Natural killer cell (primary cell): ENCODE data around the gene SLC6A20. TPM values are rescaled to one million over a fixed set of nuclear protein-coding genes. Genes with fewer than 3 reads are reported as not detected.

Experiments
- ATAC-seq, 3 donors: fragments of 150-1000 bp in 2 of 3; fragments of 200-7000 bp in 1 of 3; cut with Tn5 transposase; 1 replicate in 1 of 3; 2 replicates in 2 of 3; pipeline ENCODE4 v1.10.0; 2021; ENCODE audit warnings: mild to moderate bottlenecking in 2 of 3, moderate library complexity in 2 of 3
- DNase-seq, 2 donors: peaks; one replicate each; pipeline versions ENCODE4 v3.0.0 to v3.0.0-alpha.2; 2013 to 2021; ENCODE audit warnings: mixed read lengths in 1 of 2
- H3K27ac ChIP-seq: one replicate; pipeline ENCODE4 v1.5.1; 2013; ENCODE audit warnings: mild to moderate bottlenecking, low read length
- H3K27me3 ChIP-seq: one replicate; pipeline ENCODE4 v1.6.1; 2013; ENCODE audit warnings: low read length; ENCODE audit not compliant: control insufficient read depth, insufficient read depth
- H3K36me3 ChIP-seq: one replicate; pipeline ENCODE4 v1.6.1; 2013; ENCODE audit warnings: low read length; ENCODE audit not compliant: control insufficient read depth, insufficient read depth
- H3K4me1 ChIP-seq: one replicate; pipeline ENCODE4 v1.6.1; 2013; ENCODE audit warnings: low read length; ENCODE audit not compliant: control insufficient read depth, insufficient read depth
- H3K4me3 ChIP-seq: one replicate; pipeline ENCODE4 v1.5.1; 2013; ENCODE audit warnings: low read length
- H3K9me3 ChIP-seq: one replicate; pipeline ENCODE4 v1.6.1; 2013; ENCODE audit warnings: low read length; ENCODE audit not compliant: control insufficient read depth, insufficient read depth
- H3K27ac Mint-ChIP-seq, 2 donors: one replicate each; pipeline ENCODE4 v1.8.0; 2022; ENCODE audit warnings: mild to moderate bottlenecking in 2 of 2, mixed read lengths in 2 of 2, moderate library complexity in 1 of 2
- H3K27me3 Mint-ChIP-seq, 2 donors: one replicate each; pipeline ENCODE4 v1.8.0; 2022; ENCODE audit warnings: low read depth in 2 of 2, mixed read lengths in 2 of 2
- H3K36me3 Mint-ChIP-seq: one replicate; pipeline ENCODE4 v1.8.0; 2022; ENCODE audit warnings: mixed read lengths
- H3K4me1 Mint-ChIP-seq, 2 donors: one replicate each; pipeline ENCODE4 v1.8.0; 2022; ENCODE audit warnings: mixed read lengths in 2 of 2
- H3K4me3 Mint-ChIP-seq: one replicate; pipeline ENCODE4 v1.8.0; 2022; ENCODE audit warnings: mild to moderate bottlenecking, moderate library complexity, mixed read lengths
- H3K9me3 Mint-ChIP-seq, 2 donors: one replicate each; pipeline ENCODE4 v1.8.0; 2022; ENCODE audit warnings: mixed read lengths in 2 of 2
- CTCF ChIP-seq: fragments of 200-600 bp; IDR thresholded peaks from one replicate; pipeline ENCODE4 v1.8.0; 2022; ENCODE audit warnings: antibody characterized with exemption
- WGBS: methylation state at CpG from one replicate; pipeline ENCODE4 v1.1.7; 2013; ENCODE audit warnings: missing lambda C conversion rate; ENCODE audit not compliant: insufficient coverage; 5-methylcytosine and 5-hydroxymethylcytosine counted together
- intact Hi-C: fragments of 100-400 bp; cut with micrococcal nuclease; formaldehyde crosslinking; loops from one replicate; pipeline ENCODE4 v1.14.2; 2022
- total RNA-seq, 4 donors: library from RNA; stranded (reverse); fragments of 120-200 nt in 1 of 4; gene quantifications; one replicate each; pipeline versions ENCODE4 v1.2.3 to v1.2.4, GENCODE V29; 2013 to 2022

SLC6A20 gene
- total RNA-seq, 3 donors from 2014 or later (not counting 1 experiment from before 2014, with no cell fraction given): 0.25 to 1.3 (median 0.70) TPM

GRCh38 chr3:45832699-45833098 is 36.4 kb upstream of the SLC6A20 start:
- no peak overlapping the region for H3K4me3 ChIP-seq
- Mint-ChIP-seq H3K4me1 (peaks cover 0 to 5% of the 10 kb centered on the region in 2 donors), H3K27ac (no peak overlapping the region), H3K27me3 (no peaks in the 10 kb centered on the region), H3K9me3 (no peaks in the 10 kb centered on the region), H3K36me3 (no peaks in the 10 kb centered on the region), H3K4me3 (no peak overlapping the region)
- intact Hi-C loops: no loop called here
- H3K36me3 ChIP-seq: peaks cover 22% of the 10 kb centered on the region
- DNase-seq: peak in 1 of 2 donors; percentile 29
- 96% methylated on average over 5 of the region's 5 CpGs for WGBS
- H3K4me1 ChIP-seq: no peaks in the 10 kb centered on the region
- H3K27me3 ChIP-seq: no peaks in the 10 kb centered on the region
- no peaks in the 10 kb centered on the region for H3K9me3 ChIP-seq
- ATAC-seq: no peak
- TF ChIP-seq CTCF: no peak
- no peak overlapping the region for H3K27ac ChIP-seq

DNA sequence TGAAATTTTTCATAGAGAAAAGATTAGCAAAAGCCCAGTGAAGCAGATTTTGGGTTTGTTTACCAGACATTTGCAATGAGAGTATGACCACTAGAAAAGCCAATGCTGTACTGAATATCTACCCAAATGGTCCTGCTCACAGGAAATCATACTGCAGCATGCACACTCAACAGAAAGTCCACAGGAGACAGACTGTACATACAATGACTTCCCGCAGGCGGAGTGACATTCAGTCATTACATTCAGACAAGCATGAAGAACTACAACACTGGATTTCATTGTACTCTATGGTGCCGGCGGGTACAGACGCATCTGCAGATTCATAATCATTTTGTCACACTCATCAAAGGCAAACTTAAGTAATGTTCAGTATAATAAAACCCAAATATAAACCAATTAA is 33.8 kb upstream of the SLC6A20 start:
- Mint-ChIP-seq H3K27ac (no peak overlapping the region), H3K27me3 (no peaks in the 10 kb centered on the region), H3K36me3 (peaks cover 12% of the 10 kb centered on the region), H3K4me3 (no peak overlapping the region), H3K4me1 (peaks cover 0 to 5% of the 10 kb centered on the region in 2 donors), H3K9me3 (no peaks in the 10 kb centered on the region)
- H3K4me3 ChIP-seq: no peak overlapping the region
- ATAC-seq: no peak
- no peaks in the 10 kb centered on the region for H3K27me3 ChIP-seq
- H3K4me1 ChIP-seq: no peaks in the 10 kb centered on the region
- DNase-seq: no peak
- WGBS: 96% methylated on average over 5 of the region's 5 CpGs
- no peak for TF ChIP-seq CTCF
- intact Hi-C loops: no loop called here
- no peaks in the 10 kb centered on the region for H3K9me3 ChIP-seq
- H3K27ac ChIP-seq: no peak overlapping the region
- H3K36me3 ChIP-seq: peaks cover 34% of the 10 kb centered on the region

- intact Hi-C loops: no loop called here
- H3K36me3 Mint-ChIP-seq: peaks cover 12% of the 10 kb centered on the region
- no peak for TF ChIP-seq CTCF
- no peak for DNase-seq
- H3K36me3 ChIP-seq: peaks cover 38% of the 10 kb centered on the region
- H3K4me3 Mint-ChIP-seq: no peak overlapping the region
- no peaks in the 10 kb centered on the region for H3K4me1 ChIP-seq
- no peak overlapping the region for H3K27ac ChIP-seq
- H3K27me3 ChIP-seq: no peaks in the 10 kb centered on the region
- H3K4me1 Mint-ChIP-seq: peaks cover 0 to 5% of the 10 kb centered on the region in 2 donors
- no peaks in the 10 kb centered on the region for H3K9me3 Mint-ChIP-seq
- ATAC-seq: no peak
- 88% methylated on average over 3 of the region's 3 CpGs for WGBS
- H3K4me3 ChIP-seq: no peak overlapping the region
- no peaks in the 10 kb centered on the region for H3K9me3 ChIP-seq
- no peak overlapping the region for H3K27ac Mint-ChIP-seq
- H3K27me3 Mint-ChIP-seq: no peaks in the 10 kb centered on the region
Measured at GRCh38 chr3:45826908-45827307, 30.6 kb upstream of the SLC6A20 start.

- Histone ChIP-seq H3K9me3 (no peaks in the 10 kb centered on the region), H3K36me3 (peaks cover 35% of the 10 kb centered on the region), H3K27ac (no peak overlapping the region), H3K4me3 (no peak overlapping the region), H3K4me1 (no peaks in the 10 kb centered on the region), H3K27me3 (no peaks in the 10 kb centered on the region)
- Mint-ChIP-seq H3K27me3 (no peaks in the 10 kb centered on the region), H3K36me3 (peaks cover 12% of the 10 kb centered on the region), H3K27ac (no peak overlapping the region), H3K4me1 (peaks cover 0 to under 1% of the 10 kb centered on the region in 2 donors), H3K4me3 (no peak overlapping the region), H3K9me3 (no peaks in the 10 kb centered on the region)
- intact Hi-C loops: no loop called here
- no peak for ATAC-seq
- TF ChIP-seq CTCF: no peak
- WGBS: 100% methylated on average over 1 of the region's 2 CpGs
- no peak for DNase-seq
Measured at GRCh38 chr3:45826321-45826720, 30.0 kb upstream of the SLC6A20 start.
